NCI-H2107 (cell line): ENCODE data around the gene ANP32E.
"Not testable (repeated sequence)": the region's sequence is repeated elsewhere in the genome, so short reads cannot be mapped to it uniquely, and the experiment has no call there.

Experiments
- DNase-seq: peaks from one replicate; lab custom pipeline; 2025; lab: John Stamatoyannopoulos, UW

The ANP32E gene

DNA sequence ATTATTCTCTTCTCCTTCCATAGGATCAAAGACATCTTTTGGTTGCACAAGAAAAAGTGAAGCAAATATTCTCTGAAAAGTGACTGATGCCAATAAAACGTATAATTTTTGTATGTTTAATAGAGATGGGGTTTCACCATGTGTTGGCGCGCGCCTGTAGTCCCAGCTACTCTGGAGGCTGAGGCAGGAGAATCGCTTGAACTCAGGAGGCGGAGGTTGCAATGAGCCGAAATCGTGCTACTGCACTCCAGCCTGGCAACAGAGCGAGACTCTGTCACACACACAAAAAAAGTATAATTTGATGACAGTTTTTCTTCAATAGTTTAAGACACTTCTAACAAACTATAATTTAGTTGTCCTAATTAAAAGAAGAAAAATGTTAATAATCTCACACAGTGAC, 23.8 kb downstream of the ANP32E start:
- DNase-seq = no peak

DNA sequence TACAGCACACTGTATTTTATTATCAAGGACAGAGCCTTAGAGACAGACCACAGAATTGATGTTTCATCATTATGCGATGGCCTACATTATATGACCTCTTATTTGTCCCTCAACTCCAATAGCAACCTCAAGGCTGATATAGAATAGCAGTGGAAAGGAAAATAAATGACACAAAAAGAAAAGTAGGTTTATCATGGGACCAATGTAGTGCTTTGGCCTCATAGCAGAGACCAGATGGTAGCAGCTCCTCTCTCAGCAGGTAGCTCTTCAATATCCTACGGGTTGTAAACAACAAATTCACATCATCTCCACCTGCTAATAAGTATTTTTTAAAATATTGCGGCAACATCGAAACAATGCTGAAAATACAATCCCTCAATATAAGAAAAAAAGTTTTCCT, 25.2 kb downstream of the ANP32E start:
- no peak for DNase-seq

DNA sequence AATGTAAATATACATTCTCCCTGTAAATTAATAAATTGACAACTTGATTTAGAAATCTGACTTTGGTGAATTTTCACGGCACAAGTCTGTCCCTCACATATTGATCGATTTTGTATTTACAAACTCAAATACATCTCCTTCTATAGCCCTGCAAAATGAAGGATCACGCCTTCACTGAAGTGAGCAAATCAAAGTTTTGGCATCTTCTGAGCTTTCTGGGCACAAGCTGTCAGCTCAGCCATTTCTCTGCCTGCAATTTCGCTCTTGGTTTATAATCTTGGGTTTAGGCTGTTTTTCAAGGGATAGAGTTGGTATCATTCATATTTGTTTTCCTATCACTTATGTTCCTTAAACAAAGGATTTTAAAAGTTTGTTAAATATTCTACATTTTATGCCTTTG, 25.8 kb downstream of the ANP32E start:
- DNase-seq = no peak

DNA sequence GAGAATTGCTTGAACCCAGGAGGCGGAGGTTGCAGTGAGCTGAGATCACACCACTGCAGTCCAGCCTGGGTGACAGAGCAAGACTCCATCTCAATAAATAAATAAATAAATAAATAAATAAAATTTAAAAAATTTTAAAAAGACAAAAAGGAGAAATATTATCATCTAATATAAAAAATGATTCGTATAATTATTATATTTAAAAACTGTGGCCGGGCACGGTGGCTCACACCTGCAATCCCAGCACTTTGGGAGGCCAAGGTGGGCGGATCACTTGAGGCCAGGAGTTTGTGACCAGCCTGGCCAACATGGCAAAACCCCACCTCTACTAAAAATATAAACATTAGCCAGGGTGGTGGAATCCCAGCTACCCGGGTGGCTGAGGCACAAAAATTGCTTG, 27.5 kb downstream of the ANP32E start:
- DNase-seq = not testable (repeated sequence)

DNA sequence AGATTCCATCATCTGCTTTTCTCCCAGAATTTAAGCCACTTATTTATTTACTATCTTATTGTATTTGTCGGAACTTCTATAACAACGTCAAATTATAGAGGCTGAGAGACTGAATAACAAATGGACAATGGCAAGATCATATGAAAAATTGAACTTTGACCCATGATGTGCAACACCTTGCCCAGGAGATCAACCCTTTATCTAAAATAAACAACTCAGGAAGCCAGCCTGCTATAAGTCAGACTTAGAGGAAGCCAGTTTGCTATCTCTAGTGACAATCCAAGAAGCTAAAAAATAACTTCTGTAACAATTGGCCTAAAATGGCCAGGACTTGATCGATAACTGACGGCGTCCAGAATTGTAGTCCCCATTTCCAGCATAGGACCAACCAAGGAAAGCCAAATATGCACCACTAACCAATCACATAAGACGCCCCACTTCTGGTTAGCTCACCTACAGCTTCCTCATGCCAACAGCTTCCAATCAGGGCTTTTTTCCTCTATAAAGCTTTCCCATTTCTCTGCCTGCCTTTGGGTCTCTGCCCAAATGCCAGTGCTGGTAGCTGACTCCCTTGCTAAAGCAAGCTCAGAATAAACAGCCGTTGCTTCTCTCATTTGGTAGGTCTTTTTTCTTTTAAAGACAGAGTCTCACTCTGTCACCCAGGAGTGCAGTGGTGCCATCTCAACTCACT, 28.5 kb downstream of the ANP32E start:
- DNase-seq = no peak

- no peak for DNase-seq
These were observed 39.5 kb downstream of the ANP32E start for GRCh38 chr1:150196417-150196816.

DNA sequence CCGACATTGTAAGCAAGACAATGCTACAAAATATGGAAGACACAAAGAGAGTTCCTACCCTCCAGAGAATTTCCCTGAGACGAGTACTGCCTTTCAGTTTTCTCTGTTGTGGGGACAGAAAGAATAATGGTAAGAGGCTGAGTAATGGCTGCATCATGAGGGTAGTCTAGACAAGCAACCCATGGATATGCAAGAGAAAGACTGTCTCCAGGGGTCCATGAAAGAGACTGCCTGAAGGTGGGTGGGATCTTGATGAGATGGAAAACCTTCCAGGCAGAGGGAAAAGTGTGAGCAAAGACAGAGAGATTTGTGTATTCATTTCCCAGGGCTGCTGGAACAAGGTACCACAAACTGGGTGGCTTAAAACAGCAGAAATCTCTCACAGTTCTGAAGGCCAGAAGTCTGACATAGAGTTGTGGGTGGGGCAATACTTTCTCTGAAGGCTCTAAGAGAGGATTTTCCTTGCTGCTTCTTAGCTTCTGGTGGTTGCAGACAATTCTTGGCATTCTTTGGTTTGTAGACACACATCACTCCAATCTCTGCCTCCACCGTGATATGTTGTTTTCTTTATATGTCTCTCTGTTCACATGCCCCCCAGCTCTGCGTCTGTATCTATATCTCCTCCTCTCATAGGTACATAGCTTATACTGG, 41.4 kb downstream of the ANP32E start:
- no peak for DNase-seq

DNA sequence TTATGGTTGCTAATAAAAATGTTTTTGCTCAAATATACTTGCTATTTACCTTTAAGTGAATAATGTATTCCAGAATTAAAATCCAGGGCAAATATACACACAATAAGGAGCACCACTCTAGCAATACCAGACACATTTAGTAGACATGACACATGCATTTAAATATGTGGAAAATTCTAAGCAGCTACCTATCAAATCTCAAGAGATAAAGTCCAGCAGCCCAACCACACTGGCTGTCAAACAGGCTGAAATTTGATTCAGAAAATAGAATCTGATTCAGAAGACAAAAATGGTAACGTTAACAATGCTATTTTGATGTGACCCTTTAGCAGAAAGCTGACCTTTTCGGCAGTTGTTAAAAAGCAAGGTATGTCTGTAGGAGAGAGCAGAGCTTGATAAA, 43.9 kb downstream of the ANP32E start:
- no peak for DNase-seq

DNA sequence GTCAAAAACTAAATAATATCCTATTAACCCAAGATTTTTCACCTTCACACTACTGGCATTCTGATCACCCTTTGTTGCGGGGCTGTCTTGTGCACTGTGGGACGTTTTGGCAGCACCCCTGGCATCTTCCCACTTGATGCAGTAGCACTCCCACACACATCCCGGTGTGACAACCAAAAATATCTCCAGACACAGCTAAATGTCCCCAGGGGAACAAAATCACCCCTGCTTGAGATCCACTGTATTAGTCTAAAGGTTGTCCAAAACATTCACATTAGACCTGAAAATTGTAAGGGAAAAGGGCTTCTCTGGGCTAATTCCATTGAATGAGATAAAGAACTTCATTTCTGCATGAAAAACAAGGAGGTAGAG, 48.4 kb downstream of the ANP32E start:
- DNase-seq = no peak

DNA sequence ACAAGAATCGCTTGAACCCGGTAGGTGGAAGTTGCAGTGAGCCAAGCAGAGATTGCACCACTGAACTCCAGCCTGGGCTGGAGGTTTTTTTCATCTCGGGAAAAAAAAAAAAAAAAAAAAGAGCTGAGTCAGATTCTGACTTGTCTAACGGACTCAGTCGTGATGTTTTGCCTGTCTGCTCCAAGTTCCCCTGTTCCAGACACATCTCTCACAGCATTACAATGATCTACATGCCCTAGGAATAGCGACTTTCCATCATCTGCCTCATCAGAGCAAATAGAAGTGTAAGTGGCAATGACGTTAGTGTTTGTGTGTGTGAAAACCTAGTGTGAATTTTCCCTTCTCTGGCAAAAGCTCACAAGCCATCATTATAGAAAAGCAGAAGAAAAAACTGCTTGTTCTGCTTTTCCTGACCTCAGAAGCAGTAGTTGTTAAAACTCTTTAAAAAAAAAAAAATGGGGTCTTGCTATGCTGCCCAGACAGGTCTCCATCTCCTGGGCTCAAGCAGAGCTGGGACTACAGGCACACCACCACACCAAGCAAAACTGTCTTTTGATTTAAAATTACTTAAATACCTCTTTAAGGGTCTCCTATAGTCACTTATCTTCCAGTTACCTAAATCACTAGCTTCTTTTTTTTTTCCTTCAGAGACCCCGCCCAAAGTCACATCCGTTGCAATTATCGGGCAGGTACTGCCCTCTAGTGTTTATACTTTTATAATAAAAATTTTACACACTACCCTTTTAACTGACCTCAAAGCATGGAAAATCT, 48.9 kb downstream of the ANP32E start:
- no peak for DNase-seq

DNA sequence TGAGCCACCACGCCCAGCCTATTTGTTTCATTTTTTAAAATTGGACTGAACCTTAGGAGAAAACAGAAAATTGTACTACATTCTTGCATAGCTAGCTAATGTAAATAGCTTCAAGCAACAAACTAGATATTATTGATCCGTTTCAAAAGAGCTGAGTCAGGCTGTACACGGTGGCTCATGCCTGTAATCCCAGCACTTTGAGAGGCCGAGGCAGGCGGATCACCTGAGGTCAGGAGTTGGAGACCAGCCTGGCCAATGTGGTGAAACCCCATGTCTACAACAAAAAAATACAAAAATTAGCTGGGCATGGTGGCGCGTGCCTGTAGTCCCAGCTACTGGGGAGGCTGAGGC, 49.5 kb downstream of the ANP32E start:
- DNase-seq = not testable (repeated sequence)

DNA sequence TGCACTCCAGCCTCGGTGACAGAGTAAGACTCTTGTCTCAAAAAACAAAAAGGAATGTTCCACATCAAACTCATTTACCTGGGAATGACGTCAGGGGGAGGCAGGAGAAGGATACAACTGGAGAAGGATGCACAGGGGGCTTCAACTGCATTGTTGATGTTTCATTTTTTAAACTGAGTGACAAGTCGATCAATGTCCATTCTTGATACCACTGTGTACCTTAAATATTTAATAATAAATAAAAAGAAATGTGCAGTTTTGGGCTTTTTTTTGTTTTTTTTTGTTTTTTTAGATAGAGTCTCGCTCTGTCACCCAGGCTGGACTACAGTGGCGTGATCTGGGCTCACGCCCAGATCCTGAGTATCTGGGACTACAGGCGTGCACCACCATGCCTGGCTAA, 50.4 kb downstream of the ANP32E start:
- no peak for DNase-seq

GRCh38 chr1:150183061-150183460, 52.9 kb downstream of the ANP32E start:
- no peak for DNase-seq

DNA sequence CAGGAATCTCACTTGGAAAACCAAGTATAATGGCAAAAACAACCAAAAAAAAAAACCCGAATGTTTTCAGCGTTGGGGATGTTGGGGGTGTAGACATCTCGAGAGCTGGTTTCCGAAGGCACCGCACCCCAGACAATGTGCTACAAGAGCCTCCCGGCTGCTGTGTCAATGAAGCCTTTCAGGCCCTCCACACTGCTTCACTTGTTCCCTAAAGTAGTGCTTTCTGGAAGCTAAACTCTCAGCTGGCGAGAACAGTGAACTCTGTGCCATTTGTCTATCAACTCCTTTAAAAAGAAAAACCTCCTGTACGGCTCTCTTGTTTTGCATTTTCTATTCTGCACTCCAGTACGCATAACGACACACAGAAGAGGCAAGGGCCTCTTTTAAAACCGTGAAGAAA, 53.7 kb downstream of the ANP32E start:
- DNase-seq = no peak

DNA sequence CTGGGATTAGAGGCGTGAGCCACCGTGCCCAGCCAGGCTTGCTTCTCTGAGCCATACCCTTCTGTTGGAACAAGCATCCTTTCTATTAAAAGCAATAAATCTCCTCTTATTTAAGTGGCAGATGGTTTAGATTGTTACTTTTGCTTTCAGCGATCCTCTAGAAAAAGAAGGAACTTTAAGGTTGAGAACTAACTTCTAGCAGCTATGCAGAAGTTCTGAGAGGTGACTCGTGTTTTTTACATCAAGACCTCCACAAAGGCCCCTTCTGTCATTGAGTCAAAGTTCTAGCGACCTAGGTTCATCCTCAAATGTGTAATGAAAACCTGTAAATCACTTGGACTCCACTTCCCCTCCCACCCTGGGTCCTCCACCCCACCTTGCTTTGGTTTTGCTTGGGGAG, 55.4 kb downstream of the ANP32E start:
- no peak for DNase-seq

GRCh38 chr1:150179867-150180266, 56.0 kb downstream of the ANP32E start:
- no peak for DNase-seq

GRCh38 chr1:150178548-150178947, 57.4 kb downstream of the ANP32E start:
- DNase-seq = no peak

DNA sequence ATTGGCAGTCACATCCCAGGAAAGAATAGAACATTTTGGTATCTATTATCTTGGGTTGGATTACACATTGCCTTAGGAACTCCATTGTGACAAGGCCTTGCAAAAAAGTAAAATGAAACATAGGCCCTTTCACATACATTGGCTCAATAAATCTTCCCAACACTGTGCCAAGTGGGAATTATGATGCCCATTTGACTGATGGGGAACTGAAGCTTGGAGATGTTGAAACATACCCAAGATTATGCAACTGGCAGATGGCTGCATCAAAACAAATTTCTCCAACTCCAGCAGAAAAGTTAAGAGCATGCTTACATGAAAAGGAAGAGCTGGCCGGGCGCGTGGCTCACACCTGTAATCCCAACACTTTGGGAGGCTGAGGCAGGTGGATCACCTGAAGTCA, 59.3 kb downstream of the ANP32E start:
- DNase-seq = no peak

DNA sequence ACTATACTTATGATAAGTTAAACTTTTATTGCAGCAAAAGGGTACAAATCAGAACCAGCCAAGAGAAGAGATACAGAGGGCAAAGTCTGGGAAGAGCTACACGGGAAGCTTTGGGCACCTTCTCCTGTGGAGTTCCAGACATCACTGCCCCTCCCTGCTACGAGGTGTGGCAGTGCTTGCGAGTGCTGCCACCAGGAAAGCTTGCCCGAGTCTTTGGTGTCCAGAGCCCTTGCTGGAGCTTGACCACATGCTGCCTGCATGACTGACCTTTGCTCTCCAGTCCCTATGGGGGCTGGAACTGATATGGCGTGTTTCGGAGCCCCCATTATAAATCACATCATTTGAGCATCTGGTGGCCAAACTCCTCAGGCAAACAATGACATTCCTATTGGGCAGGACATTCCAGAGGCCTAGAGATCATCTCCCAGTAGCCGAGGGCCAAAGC, 62.7 kb downstream of the ANP32E start:
- DNase-seq = no peak

GRCh38 chr1:150171801-150172200, 64.1 kb downstream of the ANP32E start:
- no peak for DNase-seq

- DNase-seq = no peak
These were observed 66.8 kb downstream of the ANP32E start for GRCh38 chr1:150168960-150169601.
